Activated CD8-positive, alpha-beta memory T cell treated with anti-CD3 and anti-CD28 coated beads for 4 hours (primary cell): ENCODE measurements around the gene LUZP1.

ENCODE experiments used
- DNase-seq, 2 donors: peaks; one replicate each; pipeline ENCODE4 v3.0.0-alpha.2; 2020; ENCODE audit warnings: low read depth in 2 of 2

The LUZP1 gene

GRCh38 chr1:23152966-23153684, 15.5 kb downstream of the LUZP1 start:
- DNase-seq, result no peak

DNA sequence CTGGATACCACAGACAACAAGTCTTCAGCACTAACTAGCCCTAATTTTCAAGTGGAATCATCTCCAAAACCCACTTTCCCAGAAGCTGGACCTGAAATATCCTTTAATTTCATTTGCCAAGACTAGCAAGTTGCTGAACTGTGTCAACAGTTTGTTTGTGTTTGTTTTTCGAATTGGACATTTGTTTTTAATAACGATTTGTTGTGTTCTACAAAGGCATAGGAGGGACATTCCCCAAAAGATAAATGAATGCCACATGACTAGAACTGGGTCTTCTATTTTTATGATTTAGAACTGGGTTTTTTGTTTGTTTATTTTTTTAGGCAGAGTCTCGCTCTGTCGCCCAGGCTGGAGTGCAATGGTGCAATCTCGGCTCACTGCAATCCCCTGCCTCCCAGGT, 17.9 kb downstream of the LUZP1 start:
- no peak for DNase-seq

- no peak for DNase-seq
Observed at GRCh38 chr1:23150125-23150524, 18.5 kb downstream of the LUZP1 start.

- no peak for DNase-seq
Observed at GRCh38 chr1:23149114-23149513, 19.5 kb downstream of the LUZP1 start.

- no peak for DNase-seq
Observed at GRCh38 chr1:23148084-23148483, 20.6 kb downstream of the LUZP1 start.

GRCh38 chr1:23140940-23141596, 27.6 kb downstream of the LUZP1 start:
- DNase-seq, result no peak

- no peak for DNase-seq
Observed at GRCh38 chr1:23135268-23135667, 33.4 kb downstream of the LUZP1 start.

- DNase-seq, result no peak
Observed at GRCh38 chr1:23134055-23134454, 34.6 kb downstream of the LUZP1 start.

DNA sequence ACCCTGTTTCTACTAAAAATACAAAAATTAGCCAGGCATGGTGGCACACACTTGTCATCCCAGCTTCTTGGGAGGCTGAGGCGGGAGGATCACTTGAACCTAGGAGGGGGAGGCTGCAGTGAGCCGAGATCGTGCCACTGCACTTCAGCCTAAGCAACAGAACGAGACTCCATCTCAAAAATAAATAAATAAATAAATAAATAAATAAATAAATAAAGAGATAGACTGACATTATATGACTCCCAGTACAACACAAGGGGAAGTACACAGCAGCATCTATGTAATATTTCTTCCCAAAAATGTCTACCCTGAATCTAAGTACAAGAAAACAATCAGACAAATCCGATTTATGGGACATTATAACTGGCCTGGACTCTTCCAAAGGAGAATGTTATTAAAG, 35.1 kb downstream of the LUZP1 start:
- DNase-seq, result no peak

DNA sequence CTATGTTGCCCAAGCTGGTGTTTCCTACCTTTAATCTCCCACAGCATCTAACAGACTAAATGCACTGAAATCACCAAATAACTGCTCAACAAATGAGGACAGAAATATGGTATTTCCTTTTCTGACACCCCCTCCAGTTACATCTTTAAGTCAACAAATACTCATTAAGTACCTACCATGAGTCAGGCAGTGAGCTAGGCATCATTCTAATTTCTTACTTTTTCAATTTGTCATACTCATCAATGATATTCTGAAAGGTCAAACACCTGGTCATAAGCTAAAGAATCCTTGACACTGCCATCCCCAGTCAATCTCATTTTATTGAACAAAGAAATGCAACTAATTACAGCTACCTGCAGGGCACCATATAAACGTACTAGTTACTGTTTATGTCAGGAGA, 36.6 kb downstream of the LUZP1 start:
- DNase-seq, result no peak

- DNase-seq, result no peak
Observed at GRCh38 chr1:23129846-23130245, 38.8 kb downstream of the LUZP1 start.

DNA sequence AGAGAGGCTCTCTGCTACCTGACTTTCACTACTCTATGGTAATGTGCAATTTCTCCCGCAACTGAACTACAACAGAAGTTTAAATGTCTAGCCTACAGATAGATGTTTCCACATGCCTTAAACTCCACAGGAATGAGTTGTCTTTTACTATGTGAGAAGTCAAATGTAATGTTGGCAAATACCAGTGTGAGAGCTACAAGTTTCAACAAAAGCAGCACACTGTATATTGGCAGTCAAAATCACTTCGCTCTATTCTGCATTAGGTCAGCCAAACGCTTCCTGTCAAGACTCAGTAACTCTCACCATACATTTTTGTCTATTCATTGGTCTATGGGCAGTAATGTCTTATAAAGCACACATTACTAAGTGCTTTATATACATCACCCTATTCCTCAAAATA, 41.9 kb downstream of the LUZP1 start:
- DNase-seq, result no peak

DNA sequence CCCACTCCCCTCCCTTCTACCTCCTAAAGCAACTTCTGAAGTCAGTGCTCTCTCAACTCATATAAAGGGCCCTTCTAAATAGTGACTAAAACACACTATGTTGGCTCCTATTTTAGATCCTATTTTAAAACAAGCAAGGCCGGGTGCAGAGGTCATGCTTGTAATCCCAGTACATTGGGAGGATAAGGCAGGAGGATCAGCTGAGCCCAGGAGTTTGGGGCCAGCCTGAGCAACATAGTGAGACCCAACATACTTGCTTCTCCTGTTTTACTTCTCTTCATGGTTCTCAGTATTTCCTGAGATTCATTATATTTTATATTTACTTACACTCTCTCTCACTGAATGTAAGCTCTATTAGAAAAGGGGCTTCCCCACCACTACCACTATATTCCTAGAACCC, 42.5 kb downstream of the LUZP1 start:
- no peak for DNase-seq

DNA sequence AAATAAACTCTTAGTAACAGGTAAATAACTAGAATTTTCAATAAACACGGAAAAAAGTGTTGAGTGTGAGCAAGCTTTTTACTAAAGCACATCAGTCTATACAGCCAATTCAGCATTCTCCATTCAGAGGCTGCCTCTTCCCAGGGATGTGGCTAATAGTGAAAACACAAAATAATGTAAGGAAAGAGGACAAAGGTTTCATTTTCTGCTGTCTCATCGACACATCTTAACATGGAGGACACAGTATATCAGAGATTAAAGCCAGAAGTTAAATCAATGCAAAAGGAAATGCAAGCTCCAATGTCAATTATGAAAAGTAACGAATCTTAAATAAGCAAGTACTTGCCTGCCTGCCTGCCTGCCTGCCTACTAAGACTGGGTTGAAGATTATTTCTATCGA, 43.2 kb downstream of the LUZP1 start:
- no peak for DNase-seq

DNA sequence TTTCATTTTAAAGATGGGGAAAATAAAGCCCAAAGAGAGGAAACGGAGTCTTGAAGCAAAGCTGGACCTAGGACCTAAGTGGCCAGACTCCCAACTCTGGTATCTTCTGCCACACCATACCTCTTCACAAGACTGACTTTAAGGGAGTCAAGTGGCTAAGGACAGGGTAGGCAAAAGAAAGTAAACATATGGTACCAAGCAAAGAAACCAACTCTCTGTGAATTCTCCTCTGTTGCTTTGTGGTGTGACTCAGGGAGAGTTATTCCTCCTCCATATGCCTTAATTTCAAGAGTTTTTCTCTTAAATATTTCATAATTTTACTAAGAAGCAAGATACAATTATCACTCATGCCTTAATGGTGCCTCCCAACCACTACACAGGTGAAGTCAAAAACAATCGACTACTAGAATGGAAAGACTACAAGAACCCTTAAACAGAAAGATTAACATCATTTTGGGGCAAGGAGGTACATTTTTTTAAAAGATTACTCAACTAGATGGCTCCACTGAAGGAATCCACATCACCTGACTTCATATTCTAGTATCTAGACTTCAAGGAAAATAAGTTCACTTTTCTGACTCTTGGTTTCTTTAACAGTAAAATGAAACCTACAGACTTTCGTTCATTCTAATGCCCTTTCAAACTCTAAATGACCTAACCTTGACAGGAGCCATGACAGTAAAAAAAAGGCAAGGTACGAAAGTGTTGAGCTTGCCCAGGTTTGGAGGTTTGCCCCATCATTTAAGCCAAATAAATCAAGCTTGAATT, 44.2 kb downstream of the LUZP1 start:
- no peak for DNase-seq

GRCh38 chr1:23123528-23123927, 45.1 kb downstream of the LUZP1 start:
- no peak for DNase-seq

GRCh38 chr1:23122796-23123195, 45.9 kb downstream of the LUZP1 start:
- no peak for DNase-seq

- no peak for DNase-seq
Observed at GRCh38 chr1:23122023-23122748, 46.5 kb downstream of the LUZP1 start.

DNA sequence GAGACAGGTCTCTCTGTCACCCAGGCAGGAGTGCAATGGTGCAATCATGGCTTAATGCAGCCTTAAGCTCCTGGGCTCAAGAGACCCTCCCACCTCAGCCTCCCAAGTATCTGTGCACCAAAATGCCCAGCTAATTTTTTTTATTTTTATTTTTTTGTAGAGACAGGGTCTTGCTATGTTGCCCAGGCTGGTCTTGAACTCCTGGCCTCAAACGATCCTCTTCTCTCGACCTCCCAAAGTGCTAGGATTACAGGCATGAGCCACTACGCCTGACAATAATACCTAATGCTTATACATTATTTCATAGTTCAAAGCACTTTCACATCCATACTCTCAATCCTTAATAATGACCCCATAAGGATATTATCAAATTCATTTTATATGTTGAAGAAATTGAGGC, 48.3 kb downstream of the LUZP1 start:
- no peak for DNase-seq

DNA sequence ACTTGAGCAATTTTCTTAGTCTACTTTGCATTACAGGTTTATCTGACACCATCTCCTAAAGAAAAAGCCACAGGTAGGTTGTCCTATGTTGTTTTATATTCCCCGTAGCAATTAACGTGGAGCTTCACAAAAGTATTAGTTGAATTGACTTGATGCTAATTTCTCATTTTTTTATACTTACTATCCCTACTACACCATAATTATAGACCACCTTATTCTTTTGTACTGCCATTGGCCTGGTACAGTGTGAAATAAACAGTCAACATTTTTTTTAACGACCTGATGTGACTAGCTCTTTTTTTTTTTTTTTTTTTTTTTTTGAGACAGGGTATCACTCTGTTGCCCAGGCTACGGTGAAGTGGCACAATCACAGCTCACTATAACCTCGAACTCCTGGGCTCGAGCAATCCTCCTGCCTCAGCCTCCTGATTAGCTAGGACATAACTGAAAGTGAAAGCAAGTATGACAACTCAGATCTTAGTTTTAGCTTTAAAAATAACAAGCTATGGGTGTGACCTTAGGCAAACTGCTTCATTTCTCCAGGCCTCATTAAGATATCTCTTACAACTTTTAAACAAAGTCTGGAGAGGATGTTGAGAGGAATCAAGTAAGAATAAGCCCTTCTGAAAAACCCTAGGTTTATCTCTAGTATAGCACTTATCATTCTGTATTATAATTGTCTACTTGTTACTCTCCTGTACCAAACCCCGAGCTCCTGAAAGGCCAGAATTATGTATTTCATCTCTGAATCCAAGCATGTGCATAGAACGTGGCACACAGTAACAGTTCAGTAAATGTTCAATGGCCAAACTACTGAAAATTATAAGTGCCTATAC, 49.5 kb downstream of the LUZP1 start:
- DNase-seq, result peak in 1 of 2 donors; percentile 26

- no peak for DNase-seq
Observed at GRCh38 chr1:23118407-23118806, 50.2 kb downstream of the LUZP1 start.
